GM19328 (cell line): Measurements from ENCODE around the gene CMIP.

Experiments
- ATAC-seq: cut with Tn5 transposase; IDR thresholded peaks from one replicate; pipeline ENCODE4 v1.9.1; 2021; ENCODE audit warnings: mild to moderate bottlenecking, moderate library complexity; ENCODE audit not compliant: unreplicated experiment

CMIP gene

GRCh38 chr16:81446907-81447268 lies 2.3 kb downstream of the CMIP start:
- no peak for ATAC-seq

- ATAC-seq = no peak
Measured at GRCh38 chr16:81447383-81448101, 2.9 kb downstream of the CMIP start.

GRCh38 chr16:81448154-81449131 lies 3.8 kb downstream of the CMIP start:
- no peak for ATAC-seq

- ATAC-seq = no peak
Measured at GRCh38 chr16:81449241-81449640, 4.6 kb downstream of the CMIP start.

GRCh38 chr16:81449899-81450608 lies 5.4 kb downstream of the CMIP start:
- no peak for ATAC-seq

- ATAC-seq = no peak
Measured at GRCh38 chr16:81450783-81451491, 6.3 kb downstream of the CMIP start.

- no peak for ATAC-seq
Measured at GRCh38 chr16:81451753-81452680, 7.4 kb downstream of the CMIP start.

GRCh38 chr16:81453091-81453728 lies 8.6 kb downstream of the CMIP start:
- no peak for ATAC-seq

GRCh38 chr16:81454044-81454443 lies 9.4 kb downstream of the CMIP start:
- ATAC-seq = no peak

GRCh38 chr16:81455006-81455405 lies 10.4 kb downstream of the CMIP start:
- no peak for ATAC-seq

- ATAC-seq = no peak
Measured at GRCh38 chr16:81455720-81456494, 11.3 kb downstream of the CMIP start.

- no peak for ATAC-seq
Measured at GRCh38 chr16:81456523-81457325, 12.1 kb downstream of the CMIP start.

GRCh38 chr16:81457326-81458133 lies 12.9 kb downstream of the CMIP start:
- no peak for ATAC-seq

- no peak for ATAC-seq
Measured at GRCh38 chr16:81458149-81458669, 13.6 kb downstream of the CMIP start.

GRCh38 chr16:81458827-81459598 lies 14.4 kb downstream of the CMIP start:
- no peak for ATAC-seq

- ATAC-seq = no peak
Measured at GRCh38 chr16:81460075-81460474, 15.5 kb downstream of the CMIP start.
